H1 (cell line): Measurements from ENCODE around the gene SLC44A5. TPM values are rescaled to one million over a fixed set of nuclear protein-coding genes. Genes with fewer than 3 reads are reported as not detected.
A peak's percentile ranks its signal among the peaks of the same experiment; 100 is the strongest.

Experiments used
- CTCF ChIA-PET: fragments of 300-600 bp; sonication (Branson Sonifier 250); formaldehyde crosslinking; loops from one replicate; lab custom pipeline; 2021; ENCODE audit not compliant: partially characterized antibody; lab: Charles Lee
- POLR2A ChIA-PET: fragments of 300-600 bp; sonication (Branson Sonifier 250); formaldehyde crosslinking; loops from one replicate; lab custom pipeline; 2021; ENCODE audit warnings: inconsistent platforms; ENCODE audit not compliant: partially characterized antibody; lab: Charles Lee
- DNase-seq, 2 experiments: peaks; one replicate each; pipeline versions ENCODE4 v3.0.0 to v3.0.0-alpha.2; 2010 to 2022; ENCODE audit warnings: low spot score in 2 of 2, low read depth in 1 of 2, mixed read lengths in 1 of 2
- FAIRE-seq: peaks from 2 replicates; lab custom pipeline; 2011; peaks lifted over from hg19 to GRCh38; lab: Jason Lieb, UNC
- H2AFZ ChIP-seq: 2 replicates; pipeline ENCODE4 v1.8.1; 2012; ENCODE audit warnings: low read length, inconsistent platforms
- H2AK5ac ChIP-seq: 2 replicates; pipeline ENCODE4 v1.6.1; 2013; ENCODE audit warnings: low read depth, low read length
- H2BK120ac ChIP-seq: replicated peaks from 2 replicates; pipeline ENCODE3; 2013; ENCODE audit warnings: low read depth, low read length, inconsistent platforms
- H2BK12ac ChIP-seq: 2 replicates; pipeline ENCODE4 v1.6.1; 2013; ENCODE audit warnings: low read depth, low read length
- H2BK15ac ChIP-seq: 2 replicates; pipeline ENCODE4 v1.6.1; 2013; ENCODE audit warnings: low read length
- H2BK20ac ChIP-seq: 2 replicates; pipeline ENCODE4 v1.6.1; 2013; ENCODE audit warnings: low read length
- H2BK5ac ChIP-seq: 2 replicates; pipeline ENCODE4 v1.6.1; 2013; ENCODE audit warnings: low read depth, low read length
- H3K14ac ChIP-seq: 2 replicates; pipeline ENCODE4 v1.6.1; 2013; ENCODE audit warnings: inconsistent platforms; ENCODE audit not compliant: insufficient read length
- H3K18ac ChIP-seq: 2 replicates; pipeline ENCODE4 v1.6.1; 2013; ENCODE audit warnings: low read length; ENCODE audit errors: extremely low read depth
- H3K23ac ChIP-seq: 2 replicates; pipeline ENCODE4 v1.6.1; 2013; ENCODE audit warnings: inconsistent platforms; ENCODE audit not compliant: insufficient read length
- H3K23me2 ChIP-seq: 2 replicates; pipeline ENCODE4 v1.6.1; 2013; ENCODE audit warnings: low read depth, low read length
- H3K27ac ChIP-seq: 2 replicates; pipeline ENCODE4 v1.6.1; 2011; ENCODE audit warnings: low read depth, low read length, inconsistent platforms
- H3K27me3 ChIP-seq, 4 experiments: replicated peaks in 1 of 4; 1 replicate in 1 of 4; 2 replicates in 3 of 4; pipeline versions ENCODE4 v1.6.1 to v1.8.1; 2011 to 2013; ENCODE audit warnings: low read length in 3 of 4, mild to moderate bottlenecking in 3 of 4, inconsistent platforms in 2 of 4, mixed read lengths in 2 of 4, moderate library complexity in 1 of 4; ENCODE audit not compliant: control insufficient read depth in 3 of 4, insufficient read depth in 3 of 4; ENCODE audit errors: extremely low read depth in 1 of 4
- H3K36me3 ChIP-seq, 4 experiments: 2 replicates each; pipeline versions ENCODE4 v1.6.1 to v1.8.1; 2011 to 2013; ENCODE audit warnings: mild to moderate bottlenecking in 4 of 4, low read length in 3 of 4, moderate library complexity in 2 of 4, control low read depth in 1 of 4, inconsistent platforms in 1 of 4; ENCODE audit not compliant: insufficient read depth in 4 of 4, control insufficient read depth in 2 of 4
- H3K4ac ChIP-seq: replicated peaks from 2 replicates; pipeline ENCODE3; 2013; ENCODE audit warnings: low read length, low read depth, mixed read lengths, inconsistent platforms; ENCODE audit not compliant: insufficient read length
- H3K4me1 ChIP-seq, 4 experiments: replicated peaks in 1 of 4; 1 replicate in 1 of 4; 2 replicates in 3 of 4; pipeline versions ENCODE4 v1.6.1 to v1.8.1; 2011 to 2013; ENCODE audit warnings: low read length in 3 of 4, inconsistent platforms in 2 of 4, mixed read lengths in 1 of 4; ENCODE audit not compliant: insufficient read depth in 4 of 4, control insufficient read depth in 3 of 4
- H3K4me2 ChIP-seq, 2 experiments: 2 replicates each; pipeline versions ENCODE4 v1.6.1 to v1.8.1; 2011 to 2013; ENCODE audit warnings: low read depth in 2 of 2, low read length in 2 of 2, control low read depth in 1 of 2, inconsistent platforms in 1 of 2, mild to moderate bottlenecking in 1 of 2; ENCODE audit not compliant: insufficient read depth in 1 of 2
- H3K4me3 ChIP-seq, 4 experiments: fragments of 200-600, 300-600 bp in 1 of 4; sonication (generic), shearing (Covaris generic), sonication (Bioruptor Twin) in 1 of 4; 2 replicates each; pipeline versions ENCODE4 v1.5.1 to v1.8.1; 2011 to 2016; ENCODE audit warnings: low read length in 4 of 4, low read depth in 3 of 4, control low read depth in 2 of 4, inconsistent platforms in 2 of 4, mild to moderate bottlenecking in 2 of 4, mixed read lengths in 1 of 4, moderate library complexity in 1 of 4; ENCODE audit not compliant: insufficient read depth in 2 of 4; ENCODE audit errors: extremely low read depth in 1 of 4
- H3K56ac ChIP-seq: replicated peaks from 2 replicates; pipeline ENCODE3; 2013; ENCODE audit warnings: low read depth, mild to moderate bottlenecking, mixed read lengths, low read length, inconsistent platforms; ENCODE audit not compliant: insufficient read length
- H3K79me1 ChIP-seq: 2 replicates; pipeline ENCODE4 v1.6.1; 2013; ENCODE audit warnings: low read depth, low read length, control low read depth
- H3K79me2 ChIP-seq, 2 experiments: 2 replicates each; pipeline versions ENCODE4 v1.6.1 to v1.8.1; 2012 to 2013; ENCODE audit warnings: low read length in 2 of 2, mild to moderate bottlenecking in 2 of 2, inconsistent platforms in 1 of 2; ENCODE audit not compliant: insufficient read depth in 2 of 2, control insufficient read depth in 1 of 2
- H3K9ac ChIP-seq, 4 experiments: replicated peaks in 1 of 4; 1 replicate in 1 of 4; 2 replicates in 3 of 4; pipeline versions ENCODE4 v1.6.1 to v1.8.1; 2011 to 2013; ENCODE audit warnings: low read depth in 3 of 4, low read length in 3 of 4, control low read depth in 2 of 4, mild to moderate bottlenecking in 2 of 4, moderate library complexity in 2 of 4, inconsistent platforms in 1 of 4; ENCODE audit errors: extremely low read depth in 1 of 4
- H3K9me3 ChIP-seq, 2 experiments: 2 replicates each; pipeline versions ENCODE4 v1.6.1 to v1.8.1; 2012 to 2013; ENCODE audit warnings: mild to moderate bottlenecking in 2 of 2, moderate library complexity in 2 of 2, control low read depth in 1 of 2, inconsistent platforms in 1 of 2, low read depth in 1 of 2, low read length in 1 of 2, mixed read lengths in 1 of 2; ENCODE audit not compliant: insufficient read depth in 2 of 2
- H4K20me1 ChIP-seq, 2 experiments: replicated peaks in 1 of 2; 2 replicates each; pipeline versions ENCODE3 to v1.8.1; 2011 to 2013; ENCODE audit warnings: inconsistent platforms in 2 of 2, low read length in 2 of 2, mild to moderate bottlenecking in 1 of 2; ENCODE audit not compliant: insufficient read depth in 2 of 2, control insufficient read depth in 1 of 2
- H4K5ac ChIP-seq: 2 replicates; pipeline ENCODE4 v1.6.1; 2013; ENCODE audit warnings: low read length, low read depth, mixed read lengths, inconsistent platforms; ENCODE audit not compliant: insufficient read length
- H4K8ac ChIP-seq: 2 replicates; pipeline ENCODE4 v1.8.0; 2013; ENCODE audit warnings: mild to moderate bottlenecking, moderate library complexity, low read length, inconsistent platforms; ENCODE audit not compliant: insufficient read depth; ENCODE audit errors: extremely low read depth
- H4K91ac ChIP-seq: replicated peaks from 2 replicates; pipeline ENCODE3; 2013; ENCODE audit warnings: low read length, mixed read lengths, inconsistent platforms; ENCODE audit not compliant: insufficient read length
- ATF3 ChIP-seq: IDR thresholded peaks from 2 replicates; pipeline ENCODE4 v1.6.1; 2011; ENCODE audit warnings: low read depth, mild to moderate bottlenecking, low read length; ENCODE audit not compliant: insufficient read depth
- BRCA1 ChIP-seq: IDR thresholded peaks from 2 replicates; pipeline ENCODE4 v1.6.1; 2012; ENCODE audit warnings: low read depth, low read length, improper control_type of control experiment
- KDM1A ChIP-seq: fragments of 200-600, 300-600 bp; sonication (generic); IDR thresholded peaks from 2 replicates; pipeline ENCODE4 v1.7.1; 2016; ENCODE audit warnings: mild to moderate bottlenecking, low read length, borderline replicate concordance
- POU5F1 ChIP-seq: IDR thresholded peaks from 2 replicates; pipeline ENCODE4 v1.6.1; 2011; ENCODE audit warnings: low read depth, mild to moderate bottlenecking, low read length, moderate library complexity
- RFX5 ChIP-seq: IDR thresholded peaks from 2 replicates; pipeline ENCODE4 v1.6.1; 2011; ENCODE audit warnings: low read depth, low read length, improper control_type of control experiment, borderline replicate concordance
- SAP30 ChIP-seq: fragments of 300-600 bp; sonication (generic); IDR thresholded peaks from 2 replicates; pipeline ENCODE4 v1.7.1; 2012; ENCODE audit warnings: low read length, moderate library complexity, mild to moderate bottlenecking, inconsistent platforms; ENCODE audit not compliant: insufficient read depth, insufficient replicate concordance
- SIN3A ChIP-seq, 2 experiments: IDR thresholded peaks in 1 of 2; conservative IDR thresholded peaks in 1 of 2; 2 replicates each; pipeline ENCODE4 v1.6.1; 2011 to 2012; ENCODE audit warnings: low read length in 2 of 2, improper control_type of control experiment in 1 of 2, low read depth in 1 of 2, mild to moderate bottlenecking in 1 of 2
- SIX5 ChIP-seq: IDR thresholded peaks from 2 replicates; pipeline ENCODE4 v1.6.1; 2011; ENCODE audit warnings: mild to moderate bottlenecking, low read depth, low read length
- SP4 ChIP-seq: IDR thresholded peaks from 2 replicates; pipeline ENCODE4 v1.6.1; 2012; ENCODE audit warnings: low read length, inconsistent platforms
- SUZ12 ChIP-seq: fragments of 200-600 bp; sonication (generic); IDR thresholded peaks from 2 replicates; pipeline ENCODE4 v1.6.1; 2012; ENCODE audit warnings: mild to moderate bottlenecking, inconsistent platforms, low read length, moderate library complexity, mixed read lengths
- TCF12 ChIP-seq: IDR thresholded peaks from 2 replicates; pipeline ENCODE4 v1.6.1; 2011; ENCODE audit warnings: low read depth, mild to moderate bottlenecking, low read length
- YY1 ChIP-seq: IDR thresholded peaks from 2 replicates; pipeline ENCODE4 v1.6.1; 2011; ENCODE audit warnings: low read depth, mild to moderate bottlenecking, low read length
- ZNF274 ChIP-seq: IDR thresholded peaks from 2 replicates; pipeline ENCODE4 v1.7.0; 2012; ENCODE audit warnings: low read length, borderline replicate concordance; ENCODE audit errors: extremely low read depth
- WGBS, 2 experiments: shearing (Covaris generic) in 1 of 2; methylation state at CpG; one replicate each; pipeline versions ENCODE4 v1.1.6 to v1.1.7; 2013 to 2015; ENCODE audit warnings: low lambda C conversion rate in 2 of 2, mixed read lengths in 2 of 2, inconsistent platforms in 1 of 2, low coverage in 1 of 2, missing lambda C conversion rate in 1 of 2; ENCODE audit not compliant: insufficient replicate concordance in 2 of 2, insufficient coverage in 1 of 2, insufficient read length in 1 of 2; ENCODE audit errors: extremely low coverage in 1 of 2, missing lambda C conversion rate in 1 of 2; 5-methylcytosine and 5-hydroxymethylcytosine counted together
- polyA plus RNA-seq, 7 experiments: library from polyadenylated mRNA; depleted of rRNA in 3 of 7; stranded (reverse) in 5 of 7; unstranded in 2 of 7; fragments of >200 nt in 5 of 7; fragments of 200-250 nt in 2 of 7; gene quantifications; 1 replicate in 5 of 7; 2 replicates in 1 of 7; 4 replicates in 1 of 7; pipeline versions ENCODE4 v1.2.1 to v1.2.3, GENCODE V29; 2011 to 2013; ENCODE audit warnings: missing spikeins in 2 of 7, mixed read lengths in 2 of 7
- total RNA-seq: library from RNA; stranded (reverse); fragmentation: NEBNext Ultra II Directional; extraction: Animal tissue kit (Norgen Biotek cat#: 25700); gene quantifications from 2 replicates; pipeline ENCODE4 v1.2.1, GENCODE V29; 2021

SLC44A5 gene
- total and polyA plus RNA-seq, 2 of the 8 experiments (the other 6 are each of a cell fraction or from before 2014, with no cell fraction given), result 1.8 to 3.3 TPM

GRCh38 chr1:75614399-75614756 is 3.5 kb upstream of the SLC44A5 start:
- H3K23ac ChIP-seq, result no peak overlapping the region
- peak overlapping the region; percentile 87 to 99 for H3K4me2 ChIP-seq
- WGBS, 2 experiments, result 9% methylated on average over 8 of the region's 8 CpGs; no CpG with 5 or more reads in 1 of the 2 experiments
- H4K5ac ChIP-seq, result no peak overlapping the region
- ChIA-PET CTCF (interaction anchor here (0.7 to 7.8 kb wide), 35 partner anchors 9 to 404 kb away, joined by 3 to 94 read pairs (median 5); no protein-coding TSS in a partner anchor), POLR2A (interaction anchor here (1.1 to 5.1 kb wide), 7 partner anchors 9 to 248 kb away, joined by 3 to 22 read pairs (median 5); partner anchors contain the start of gene MSH4)
- H3K4ac ChIP-seq, result no peak overlapping the region
- H3K27me3 ChIP-seq, result peaks cover 0 to 46% (median 32%) of the 10 kb centered on the region in 4 experiments; a peak in 6 of 7 replicates
- no peak overlapping the region for H2AK5ac ChIP-seq
- peak overlapping the region; percentile 89; the same call in 1 of the 2 replicates for H2AFZ ChIP-seq
- H3K27ac ChIP-seq, result no peak overlapping the region
- TF ChIP-seq TCF12, result no peak
- TF ChIP-seq SIN3A (conservative IDR thresholded peaks at IDR 0.05 in 1 of 2, IDR thresholded peaks at IDR 0.05 in 1 of 2; ENCODE audit: low read depth in 1 of 2, low read length in 2 of 2), result no peak
- no peak for TF ChIP-seq SAP30
- TF ChIP-seq SUZ12, result no peak
- TF ChIP-seq SIX5, result no peak
- no peak for TF ChIP-seq ZNF274
- no peak for TF ChIP-seq KDM1A
- no peak for TF ChIP-seq BRCA1
- no peak for TF ChIP-seq ATF3
- no peak for TF ChIP-seq POU5F1
- TF ChIP-seq RFX5, result no peak
- TF ChIP-seq YY1, result no peak
- TF ChIP-seq SP4, result no peak
- H3K14ac ChIP-seq, result no peak overlapping the region
- H3K9me3 ChIP-seq, result no peaks in the 10 kb centered on the region
- no peak overlapping the region for H3K18ac ChIP-seq
- FAIRE-seq (peak; percentile 65), DNase-seq (no peak)
- H2BK20ac ChIP-seq, result no peak overlapping the region
- peaks cover 0 to 9% (median 0%) of the 10 kb centered on the region in 4 experiments; a peak in 2 of 7 replicates for H3K4me1 ChIP-seq
- H3K4me3 ChIP-seq, result peak overlapping the region; percentile 70 to 80 (median 80)
- H2BK12ac ChIP-seq, result no peak overlapping the region
- H3K79me1 ChIP-seq, result no peaks in the 10 kb centered on the region
- peaks cover 19% of the 10 kb centered on the region; the same call in 1 of the 2 replicates for H3K23me2 ChIP-seq
- no peaks in the 10 kb centered on the region for H4K20me1 ChIP-seq
- no peak overlapping the region for H2BK120ac ChIP-seq
- no peaks in the 10 kb centered on the region for H3K36me3 ChIP-seq
- H4K8ac ChIP-seq, result no peak overlapping the region
- no peak overlapping the region for H2BK15ac ChIP-seq
- H3K56ac ChIP-seq, result no peak overlapping the region
- no peak overlapping the region for H4K91ac ChIP-seq
- H2BK5ac ChIP-seq, result no peak overlapping the region
- H3K79me2 ChIP-seq, result no peaks in the 10 kb centered on the region
- peak overlapping the region in 1 of 4 experiments; percentile 36; a peak in 1 of 7 replicates for H3K9ac ChIP-seq
